KMS-11 (cell line): ENCODE data around the gene FAXDC2.

Experiments used
- H2AFZ ChIP-seq: fragments of 200-600 bp; sonication (generic); 2 replicates; pipeline ENCODE4 v1.6.1; 2016; ENCODE audit warnings: antibody characterized with exemption, mixed run types, low read depth
- H3K27ac ChIP-seq: fragments of 200-600 bp; sonication (generic); 2 replicates; pipeline ENCODE4 v1.6.1; 2016; ENCODE audit warnings: mild to moderate bottlenecking, mixed run types
- H3K27me3 ChIP-seq: fragments of 200-600 bp; sonication (generic); 2 replicates; pipeline ENCODE4 v1.6.1; 2017; ENCODE audit warnings: mild to moderate bottlenecking, low read depth, mixed run types, moderate library complexity; ENCODE audit not compliant: insufficient read depth
- H3K36me3 ChIP-seq: fragments of 200-600 bp; sonication (generic); 2 replicates; pipeline ENCODE4 v1.6.1; 2017; ENCODE audit warnings: mild to moderate bottlenecking, mixed run types; ENCODE audit not compliant: insufficient read depth
- H3K4me1 ChIP-seq: fragments of 200-600 bp; sonication (generic); 2 replicates; pipeline ENCODE4 v1.6.1; 2016; ENCODE audit warnings: mild to moderate bottlenecking, low read depth, mixed run types; ENCODE audit not compliant: poor library complexity, severe bottlenecking
- H3K4me2 ChIP-seq: fragments of 200-600 bp; sonication (generic); 2 replicates; pipeline ENCODE4 v1.7.0; 2016; ENCODE audit warnings: mild to moderate bottlenecking, mixed run types
- H3K4me3 ChIP-seq: fragments of 200-600 bp; sonication (generic); IDR thresholded peaks from 2 replicates; pipeline ENCODE4 v1.6.1; 2017; ENCODE audit warnings: low read depth, low read length, mixed read lengths; ENCODE audit not compliant: insufficient read depth
- H3K79me2 ChIP-seq: fragments of 200-600 bp; sonication (generic); 2 replicates; pipeline ENCODE4 v1.6.1; 2016; ENCODE audit warnings: low read depth, mixed run types; ENCODE audit not compliant: insufficient read depth
- H3K9ac ChIP-seq: fragments of 200-600 bp; sonication (generic); 2 replicates; pipeline ENCODE4 v1.6.1; 2016; ENCODE audit warnings: mild to moderate bottlenecking, mixed run types
- H4K20me1 ChIP-seq: fragments of 200-600 bp; sonication (generic); 2 replicates; pipeline ENCODE4 v1.6.1; 2016; ENCODE audit warnings: mild to moderate bottlenecking, mixed run types; ENCODE audit not compliant: insufficient read depth
- TF ChIP-seq, protein P1 (sequence below): fragments of 200-600 bp; sonication (generic); conservative IDR thresholded peaks from 2 replicates; pipeline ENCODE4 v1.6.1; 2017; ENCODE audit warnings: low read depth, mild to moderate bottlenecking, antibody characterized with exemption, low read length, moderate library complexity, mixed read lengths

FAXDC2 gene

DNA sequence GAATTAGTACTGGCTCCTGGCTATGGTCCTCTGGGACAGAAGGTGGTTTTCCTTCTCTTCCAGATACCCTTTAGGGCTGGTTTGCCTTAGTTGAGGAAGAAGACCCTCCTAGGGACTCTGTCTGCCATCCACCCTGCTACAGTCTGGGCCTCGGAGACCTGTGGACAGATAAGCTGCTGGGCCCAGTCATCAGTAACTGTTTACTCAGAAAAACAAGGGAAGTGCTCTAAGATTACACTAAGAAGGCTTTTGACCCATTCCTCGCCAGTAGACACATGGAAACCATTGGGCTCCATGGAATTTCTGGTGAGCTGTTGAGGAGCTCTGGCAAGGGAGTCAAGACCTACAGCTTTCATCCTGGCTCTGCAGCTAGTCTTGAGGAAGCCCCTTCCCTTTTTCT lies 64.0 kb downstream of the FAXDC2 start:
- Histone ChIP-seq H3K4me2 (no peak overlapping the region), H3K4me1 (peaks cover 30% of the 10 kb centered on the region), H3K9ac (no peak overlapping the region), H4K20me1 (peaks cover 54% of the 10 kb centered on the region), H3K79me2 (peaks cover 87% of the 10 kb centered on the region), H3K36me3 (no peaks in the 10 kb centered on the region), H3K4me3 (no peak overlapping the region), H2AFZ (no peak overlapping the region), H3K27ac (no peak overlapping the region), H3K27me3 (no peaks in the 10 kb centered on the region)
- TF ChIP-seq, protein P1, sequence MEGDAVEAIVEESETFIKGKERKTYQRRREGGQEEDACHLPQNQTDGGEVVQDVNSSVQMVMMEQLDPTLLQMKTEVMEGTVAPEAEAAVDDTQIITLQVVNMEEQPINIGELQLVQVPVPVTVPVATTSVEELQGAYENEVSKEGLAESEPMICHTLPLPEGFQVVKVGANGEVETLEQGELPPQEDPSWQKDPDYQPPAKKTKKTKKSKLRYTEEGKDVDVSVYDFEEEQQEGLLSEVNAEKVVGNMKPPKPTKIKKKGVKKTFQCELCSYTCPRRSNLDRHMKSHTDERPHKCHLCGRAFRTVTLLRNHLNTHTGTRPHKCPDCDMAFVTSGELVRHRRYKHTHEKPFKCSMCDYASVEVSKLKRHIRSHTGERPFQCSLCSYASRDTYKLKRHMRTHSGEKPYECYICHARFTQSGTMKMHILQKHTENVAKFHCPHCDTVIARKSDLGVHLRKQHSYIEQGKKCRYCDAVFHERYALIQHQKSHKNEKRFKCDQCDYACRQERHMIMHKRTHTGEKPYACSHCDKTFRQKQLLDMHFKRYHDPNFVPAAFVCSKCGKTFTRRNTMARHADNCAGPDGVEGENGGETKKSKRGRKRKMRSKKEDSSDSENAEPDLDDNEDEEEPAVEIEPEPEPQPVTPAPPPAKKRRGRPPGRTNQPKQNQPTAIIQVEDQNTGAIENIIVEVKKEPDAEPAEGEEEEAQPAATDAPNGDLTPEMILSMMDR = no peak

DNA sequence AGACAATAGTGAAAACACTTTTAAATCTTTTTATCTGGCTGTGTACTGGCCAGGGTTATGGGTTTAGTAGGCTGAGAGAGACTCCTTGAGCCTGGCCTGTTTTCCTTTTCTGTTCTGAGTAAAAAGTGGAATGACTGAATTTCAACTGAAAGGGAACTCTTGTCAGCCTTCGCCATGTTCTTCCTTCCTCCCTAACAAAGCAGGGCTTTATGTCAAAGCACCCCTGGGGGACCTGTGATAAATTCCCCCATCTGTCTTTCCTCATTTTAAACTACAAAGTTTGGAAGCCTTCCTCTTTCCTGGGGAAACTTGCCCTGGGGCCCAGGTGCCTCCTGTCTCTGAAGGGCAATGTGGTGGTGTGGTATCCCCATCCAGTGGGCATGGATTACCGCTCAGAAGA lies 65.5 kb downstream of the FAXDC2 start:
- H3K27ac ChIP-seq = no peak overlapping the region
- TF ChIP-seq, protein P1 = no peak
- no peaks in the 10 kb centered on the region for H3K27me3 ChIP-seq
- no peak overlapping the region for H3K4me2 ChIP-seq
- H3K4me1 ChIP-seq = peaks cover 45% of the 10 kb centered on the region
- H3K79me2 ChIP-seq = peaks cover 99% of the 10 kb centered on the region
- peaks cover 59% of the 10 kb centered on the region for H4K20me1 ChIP-seq
- no peak overlapping the region for H3K4me3 ChIP-seq
- H3K9ac ChIP-seq = no peak overlapping the region
- H3K36me3 ChIP-seq = no peaks in the 10 kb centered on the region
- H2AFZ ChIP-seq = no peak overlapping the region

DNA sequence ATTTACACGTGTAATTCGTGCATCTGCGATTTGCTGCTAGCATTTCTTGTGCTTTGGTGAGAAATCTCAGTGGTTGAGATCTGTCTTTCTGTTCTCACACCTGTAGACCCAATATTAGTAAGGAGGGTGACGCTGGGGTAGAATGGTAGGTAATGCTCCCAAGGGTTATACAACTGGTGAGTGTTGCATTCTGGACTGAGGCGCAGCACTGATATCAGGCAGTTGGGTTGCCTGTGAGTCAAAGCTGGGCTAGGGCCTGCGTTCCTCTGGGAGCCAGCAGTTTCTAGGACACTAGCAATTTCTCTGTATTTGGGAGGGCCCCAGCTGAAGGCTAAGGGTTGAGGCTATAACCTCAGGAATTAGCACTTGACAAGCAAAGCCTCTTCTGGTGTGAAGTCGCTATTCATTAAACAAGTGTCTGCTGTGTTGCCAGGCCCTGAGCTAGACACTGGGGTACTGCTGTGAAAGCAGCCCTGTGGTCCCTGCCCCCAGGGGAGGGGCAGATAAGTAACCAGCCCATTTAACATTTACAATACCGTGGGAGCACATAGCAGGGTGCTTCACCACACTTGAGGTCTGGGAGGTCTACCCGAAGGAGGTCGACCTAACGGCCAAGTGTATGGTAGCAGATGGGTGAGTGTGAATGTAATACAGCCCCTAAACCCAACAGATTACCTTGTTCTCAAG lies 66.5 kb downstream of the FAXDC2 start:
- no peak overlapping the region for H2AFZ ChIP-seq
- no peak overlapping the region for H3K4me3 ChIP-seq
- H4K20me1 ChIP-seq = peaks cover 62% of the 10 kb centered on the region
- H3K4me1 ChIP-seq = peaks cover 55% of the 10 kb centered on the region
- no peaks in the 10 kb centered on the region for H3K27me3 ChIP-seq
- no peak overlapping the region; the same call in 1 of the 2 replicates for H3K27ac ChIP-seq
- H3K4me2 ChIP-seq = no peak overlapping the region
- H3K9ac ChIP-seq = no peak overlapping the region
- H3K79me2 ChIP-seq = peaks cover 100% of the 10 kb centered on the region
- no peaks in the 10 kb centered on the region for H3K36me3 ChIP-seq
- TF ChIP-seq, protein P1 = no peak

DNA sequence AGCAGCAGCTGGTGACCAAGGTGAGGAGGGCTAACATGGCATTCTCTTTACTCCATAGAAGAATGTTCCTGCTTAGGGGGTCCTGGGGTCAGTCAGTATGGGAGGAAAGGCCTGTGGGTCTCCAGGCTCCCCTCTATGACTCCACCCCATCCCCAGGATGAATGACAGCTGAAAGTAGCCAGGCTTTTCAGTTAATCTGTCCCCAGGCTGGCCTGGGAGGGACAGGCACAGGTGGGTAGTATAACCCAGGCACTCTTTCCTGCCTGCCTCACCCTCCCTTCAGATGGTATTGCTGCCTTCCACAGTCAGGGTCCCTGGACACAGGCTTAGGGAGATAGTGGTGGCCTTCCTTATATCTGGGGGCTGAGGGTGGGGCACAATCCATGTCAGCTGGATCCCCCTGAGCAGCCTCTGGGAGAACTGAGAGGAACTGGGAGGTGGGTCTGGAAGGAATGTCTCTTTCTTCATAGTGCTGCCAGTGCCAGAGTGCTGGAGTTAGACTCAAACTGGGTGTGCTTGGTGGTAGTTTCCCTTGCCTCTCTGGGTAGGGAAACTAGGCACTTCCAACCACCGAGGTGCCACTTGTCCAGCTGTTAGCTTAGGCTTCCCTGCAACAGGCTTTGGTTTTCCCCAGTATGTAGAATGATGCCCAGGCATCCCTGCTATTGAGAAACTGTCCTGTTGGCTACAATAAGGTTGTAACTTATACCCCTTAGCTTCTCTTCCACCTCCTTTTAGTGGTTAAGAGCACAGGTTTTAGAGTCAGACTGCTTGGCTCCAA lies 67.4 kb downstream of the FAXDC2 start:
- Histone ChIP-seq H4K20me1 (peaks cover 67% of the 10 kb centered on the region), H3K36me3 (no peaks in the 10 kb centered on the region), H3K4me2 (no peak overlapping the region), H3K9ac (no peak overlapping the region), H3K4me3 (no peak overlapping the region), H3K79me2 (peaks cover 100% of the 10 kb centered on the region), H3K27me3 (no peaks in the 10 kb centered on the region), H3K4me1 (peaks cover 64% of the 10 kb centered on the region), H2AFZ (no peak overlapping the region), H3K27ac (no peak overlapping the region; the same call in 1 of the 2 replicates)
- TF ChIP-seq, protein P1 = no peak
